Thymus (tissue), 11 donors: ENCODE results near the gene ERBB4. TPM values are rescaled to one million over a fixed set of nuclear protein-coding genes. Genes with fewer than 3 reads are reported as not detected.
A peak's percentile ranks its signal among the peaks of the same experiment; 100 is the strongest.

ENCODE experiments used
- DNase-seq, 9 donors: peaks; one replicate each; pipeline ENCODE4 v3.0.0-alpha.2; 2013; ENCODE audit warnings: low spot score in 9 of 9, low read depth in 6 of 9, missing footprints in 1 of 9
- H3K27ac ChIP-seq, 2 donors: one replicate each; pipeline ENCODE4 v1.5.1; 2013; ENCODE audit warnings: control low read depth in 1 of 2, low read depth in 1 of 2, low read length in 1 of 2, mild to moderate bottlenecking in 1 of 2, moderate library complexity in 1 of 2
- H3K27me3 ChIP-seq, 2 donors: one replicate each; pipeline ENCODE4 v1.5.1; 2013; ENCODE audit warnings: low read length in 1 of 2; ENCODE audit not compliant: control insufficient read depth in 2 of 2, insufficient read depth in 1 of 2
- H3K36me3 ChIP-seq, 2 donors: one replicate each; pipeline ENCODE4 v1.5.1; 2013; ENCODE audit warnings: low read length in 1 of 2, mild to moderate bottlenecking in 1 of 2, moderate library complexity in 1 of 2; ENCODE audit not compliant: control insufficient read depth in 2 of 2, insufficient read depth in 2 of 2
- H3K4me1 ChIP-seq, 2 donors: one replicate each; pipeline ENCODE4 v1.5.1; 2013; ENCODE audit warnings: low read length in 2 of 2; ENCODE audit not compliant: control insufficient read depth in 2 of 2, insufficient read depth in 2 of 2
- H3K4me3 ChIP-seq, 2 donors: one replicate each; pipeline ENCODE4 v1.5.1; 2013; ENCODE audit warnings: low read length in 2 of 2, control low read depth in 1 of 2, mild to moderate bottlenecking in 1 of 2
- H3K9me3 ChIP-seq, 2 donors: one replicate each; pipeline ENCODE4 v1.5.1; 2013; ENCODE audit warnings: low read length in 1 of 2, mild to moderate bottlenecking in 1 of 2; ENCODE audit not compliant: control insufficient read depth in 2 of 2, insufficient read depth in 1 of 2
- WGBS: extraction: QIAGEN DNeasy Blood & Tissue Kit; methylation state at CpG from one replicate; pipeline ENCODE4 v1.1.7; 2013; 5-methylcytosine and 5-hydroxymethylcytosine counted together
- polyA plus RNA-seq: library from polyadenylated mRNA; stranded (reverse); fragments of 200-250 nt; gene quantifications from one replicate; pipeline ENCODE4 v1.2.3, GENCODE V29; 2013
- total RNA-seq: library from RNA; stranded (reverse); fragments of 120-200 nt; gene quantifications from one replicate; pipeline ENCODE4 v1.2.4, GENCODE V29; 2013
- donor health status: healthy.

Gene ERBB4
- total and polyA plus RNA-seq, 2 donors = 0.16 to 0.19 TPM

- WGBS = 47% methylated on average over 4 of the region's 4 CpGs
- DNase-seq = no peak
Observed at GRCh38 chr2:211468217-211468616, 1070.4 kb downstream of the ERBB4 start.

GRCh38 chr2:211463397-211463796, 1075.2 kb downstream of the ERBB4 start:
- H3K9me3 ChIP-seq = no peaks in the 10 kb centered on the region
- no peak overlapping the region for H3K27ac ChIP-seq
- 68% methylated on average over 3 of the region's 3 CpGs for WGBS
- H3K27me3 ChIP-seq = no peaks in the 10 kb centered on the region
- H3K36me3 ChIP-seq = no peaks in the 10 kb centered on the region
- no peak for DNase-seq
- H3K4me3 ChIP-seq = no peak overlapping the region
- H3K4me1 ChIP-seq = no peaks in the 10 kb centered on the region

More at GRCh38 chr2:211468217-211468616, 1070.4 kb downstream of the ERBB4 start:
- Histone ChIP-seq H3K4me1 (no peaks in the 10 kb centered on the region), H3K27me3 (no peaks in the 10 kb centered on the region), H3K27ac (no peak overlapping the region), H3K36me3 (no peaks in the 10 kb centered on the region), H3K4me3 (no peak overlapping the region), H3K9me3 (no peaks in the 10 kb centered on the region)

GRCh38 chr2:211458974-211459373, 1079.6 kb downstream of the ERBB4 start:
- DNase-seq = no peak
- H3K27ac ChIP-seq = no peak overlapping the region
- no peaks in the 10 kb centered on the region for H3K27me3 ChIP-seq
- no peak overlapping the region for H3K4me3 ChIP-seq
- no peaks in the 10 kb centered on the region for H3K4me1 ChIP-seq
- WGBS = 97% methylated on average over 1 of the region's 1 CpG
- no peaks in the 10 kb centered on the region for H3K36me3 ChIP-seq
- H3K9me3 ChIP-seq = no peaks in the 10 kb centered on the region

GRCh38 chr2:211457325-211457724, 1081.3 kb downstream of the ERBB4 start:
- H3K9me3 ChIP-seq = no peaks in the 10 kb centered on the region
- WGBS = 58% methylated on average over 2 of the region's 2 CpGs
- no peak overlapping the region for H3K27ac ChIP-seq
- H3K27me3 ChIP-seq = no peaks in the 10 kb centered on the region
- H3K4me1 ChIP-seq = no peaks in the 10 kb centered on the region
- H3K4me3 ChIP-seq = no peak overlapping the region
- H3K36me3 ChIP-seq = no peaks in the 10 kb centered on the region
- no peak for DNase-seq

- no peak overlapping the region for H3K27ac ChIP-seq
- 96% methylated on average over 1 of the region's 1 CpG for WGBS
- H3K4me1 ChIP-seq = no peaks in the 10 kb centered on the region
- no peaks in the 10 kb centered on the region for H3K36me3 ChIP-seq
- H3K4me3 ChIP-seq = no peak overlapping the region
- no peaks in the 10 kb centered on the region for H3K27me3 ChIP-seq
- peak in 6 of 9 donors; percentile 7 to 44 (median 14) for DNase-seq
- no peaks in the 10 kb centered on the region for H3K9me3 ChIP-seq
Observed at GRCh38 chr2:211455216-211455841, 1083.3 kb downstream of the ERBB4 start.

- Histone ChIP-seq H3K4me1 (no peaks in the 10 kb centered on the region), H3K36me3 (no peaks in the 10 kb centered on the region), H3K27ac (no peak overlapping the region), H3K4me3 (no peak overlapping the region), H3K9me3 (no peaks in the 10 kb centered on the region), H3K27me3 (no peaks in the 10 kb centered on the region)
- DNase-seq = no peak
- 82% methylated on average over 6 of the region's 6 CpGs for WGBS
Observed at GRCh38 chr2:211454679-211455078, 1083.9 kb downstream of the ERBB4 start.

- no peak overlapping the region for H3K4me3 ChIP-seq
- no peaks in the 10 kb centered on the region for H3K4me1 ChIP-seq
- no peak for DNase-seq
- H3K27ac ChIP-seq = no peak overlapping the region
- H3K9me3 ChIP-seq = no peaks in the 10 kb centered on the region
- WGBS = 85% methylated on average over 6 of the region's 6 CpGs
- no peaks in the 10 kb centered on the region for H3K36me3 ChIP-seq
- no peaks in the 10 kb centered on the region for H3K27me3 ChIP-seq
Observed at GRCh38 chr2:211453311-211453887, 1085.2 kb downstream of the ERBB4 start.

- DNase-seq = no peak
- H3K4me1 ChIP-seq = no peaks in the 10 kb centered on the region
- H3K27me3 ChIP-seq = no peaks in the 10 kb centered on the region
- H3K36me3 ChIP-seq = no peaks in the 10 kb centered on the region
- H3K9me3 ChIP-seq = no peaks in the 10 kb centered on the region
- no peak overlapping the region for H3K27ac ChIP-seq
- WGBS = 94% methylated on average over 2 of the region's 2 CpGs
- H3K4me3 ChIP-seq = no peak overlapping the region
Observed at GRCh38 chr2:211451642-211452041, 1087.0 kb downstream of the ERBB4 start.

GRCh38 chr2:211449819-211450218, 1088.8 kb downstream of the ERBB4 start:
- no peak for DNase-seq
- H3K9me3 ChIP-seq = no peaks in the 10 kb centered on the region
- H3K27me3 ChIP-seq = no peaks in the 10 kb centered on the region
- 91% methylated on average over 1 of the region's 1 CpG for WGBS
- H3K4me1 ChIP-seq = no peaks in the 10 kb centered on the region
- no peak overlapping the region for H3K4me3 ChIP-seq
- H3K27ac ChIP-seq = no peak overlapping the region
- no peaks in the 10 kb centered on the region for H3K36me3 ChIP-seq
